ENCODE data around the gene CBARP. TPM values are rescaled to one million over a fixed set of nuclear protein-coding genes. Genes with fewer than 3 reads are reported as not detected.

The CBARP gene
- total RNA-seq, 1 experiment from 2014 or later, result 28.4 TPM

- H2AK5ac ChIP-seq (ENCODE audit: insufficient read length, low read length), result no peak overlapping the region
- H3K4ac ChIP-seq (ENCODE audit: low read depth, low read length), result no peak overlapping the region
- H3K23me2 ChIP-seq (ENCODE audit: insufficient read length, low read depth, low read length, poor library complexity, severe bottlenecking), result peaks cover 15% of the 10 kb centered on the region
- no peak overlapping the region for H2BK12ac ChIP-seq (ENCODE audit: insufficient read length, low read depth, low read length)
- H3K36me3 Mint-ChIP-seq (ENCODE audit: insufficient read depth in 1 of 3, low read depth in 3 of 3), result peaks cover 25 to 67% (median 55%) of the 10 kb centered on the region in 3 experiments; a peak in 6 of 7 replicates
- H3K9ac ChIP-seq (ENCODE audit: extremely low read depth, insufficient read length, low read length), result no peak overlapping the region
- H3K4me1 ChIP-seq (ENCODE audit: insufficient read depth, low read length), result no peaks in the 10 kb centered on the region; the same call in 1 of the 2 replicates
- no peak overlapping the region for H3K18ac ChIP-seq (ENCODE audit: insufficient read length, low read depth, low read length)
- no peak overlapping the region for H3K14ac ChIP-seq (ENCODE audit: insufficient read depth, low read length)
- no peaks in the 10 kb centered on the region for H3K27me3 ChIP-seq (ENCODE audit: insufficient read depth, low read length)
- H3K56ac ChIP-seq (ENCODE audit: insufficient read length, low read depth, low read length), result no peak overlapping the region
- no peak overlapping the region for H3K23ac ChIP-seq (ENCODE audit: insufficient read length, low read depth, low read length)
- H2BK120ac ChIP-seq (ENCODE audit: low read depth, low read length, poor library complexity, severe bottlenecking), result no peak overlapping the region
- H3K27me3 Mint-ChIP-seq (ENCODE audit: low read depth), result no peaks in the 10 kb centered on the region; the same call in 1 of the 2 replicates
- no peak overlapping the region for H2BK20ac ChIP-seq (ENCODE audit: low read depth, low read length, poor library complexity, severe bottlenecking)
- no peak overlapping the region for H4K8ac ChIP-seq (replicated peaks; ENCODE audit: insufficient read length, low read depth, low read length)
- H4K91ac ChIP-seq (ENCODE audit: insufficient read length, low read depth, low read length), result no peak overlapping the region
- H3K4me2 ChIP-seq (ENCODE audit: insufficient read depth, insufficient read length, low read length), result no peak overlapping the region
- H3K4me1 Mint-ChIP-seq, result peaks cover 25 to 44% of the 10 kb centered on the region in 2 experiments
- H4K20me1 ChIP-seq (ENCODE audit: control insufficient read depth, insufficient read depth, insufficient read length), result no peaks in the 10 kb centered on the region
- peaks cover 11% of the 10 kb centered on the region; the same call in 1 of the 2 replicates for H3K79me2 ChIP-seq (ENCODE audit: insufficient read depth, low read length)
- no peak for TF ChIP-seq CTCF (conservative IDR thresholded peaks at IDR 0.05)
- no peak overlapping the region for H2BK15ac ChIP-seq (ENCODE audit: low read depth, low read length)
- H2AFZ ChIP-seq (ENCODE audit: low read length), result no peak overlapping the region
- H3K27ac Mint-ChIP-seq, result peak overlapping the region in 1 of 3 experiments; percentile 89; a peak in 2 of 7 replicates
- H3K9me3 Mint-ChIP-seq, result no peaks in the 10 kb centered on the region; a peak in 1 of 5 replicates
- no peak overlapping the region for H3T11ph ChIP-seq (ENCODE audit: low read length)
- DNase-seq, result no peak
- H3K9me3 ChIP-seq (ENCODE audit: control insufficient read depth, low read depth, low read length), result no peaks in the 10 kb centered on the region
- H3K27ac ChIP-seq (ENCODE audit: insufficient read length, low read depth, low read length), result no peak overlapping the region
- no peak overlapping the region for H2BK5ac ChIP-seq (ENCODE audit: insufficient read length, low read length)
- H3K4me3 Mint-ChIP-seq, result no peak overlapping the region
- no peaks in the 10 kb centered on the region for H3K79me1 ChIP-seq (ENCODE audit: insufficient read depth, low read depth, low read length, poor library complexity, severe bottlenecking)
- WGBS (ENCODE audit: extremely low coverage, insufficient read length, low lambda C conversion rate), result no CpG with 5 or more reads among the region's 52 CpGs
- H4K5ac ChIP-seq (ENCODE audit: insufficient read length, low read depth, low read length), result no peak overlapping the region
Measured at GRCh38 chr19:1255186-1256161, 17.7 kb upstream of the CBARP start.

All from H9 (cell line).